SK-N-SH (cell line): Measurements from ENCODE around the gene RGS7. TPM values are rescaled to one million over a fixed set of nuclear protein-coding genes. Genes with fewer than 3 reads are reported as not detected.

Experiments
- CTCF ChIA-PET: fragments of 300-600, 350-600 bp; formaldehyde crosslinking; extraction: SDS; loops from one replicate; lab custom pipeline; 2021; lab: Yijun Ruan, JAX
- POLR2A ChIA-PET: fragments of 350-600 bp; sonication (Branson Sonifier 250); formaldehyde crosslinking; extraction: SDS; loops from one replicate; lab custom pipeline; 2020; ENCODE audit warnings: antibody characterized with exemption, inconsistent platforms; lab: Yijun Ruan, JAX
- DNase-seq: peaks from one replicate; pipeline ENCODE4 v3.0.0; 2012
- H2AFZ ChIP-seq: fragments of 200-600 bp; sonication (generic); 2 replicates; pipeline ENCODE4 v1.8.1; 2016; ENCODE audit warnings: antibody characterized with exemption, mild to moderate bottlenecking, low read depth
- H3F3A ChIP-seq: fragments of 200-600 bp; sonication (generic); replicated peaks from 2 replicates; pipeline ENCODE3; 2016; ENCODE audit warnings: antibody characterized with exemption, mild to moderate bottlenecking; ENCODE audit not compliant: insufficient read depth
- H3K27ac ChIP-seq, 2 experiments: fragments of 200-500 bp in 1 of 2; fragments of 200-600 bp in 1 of 2; sonication (Bioruptor generic) in 1 of 2; sonication (generic), shearing (Covaris generic) in 1 of 2; 2 replicates each; pipeline versions ENCODE4 v1.5.1 to v1.6.1; 2014 to 2016; ENCODE audit warnings: low read depth in 2 of 2, inconsistent platforms in 1 of 2, low read length in 1 of 2, mild to moderate bottlenecking in 1 of 2, mixed read lengths in 1 of 2
- H3K27me3 ChIP-seq: fragments of 200-600 bp; sonication (generic), shearing (Covaris generic); 2 replicates; pipeline ENCODE4 v1.6.1; 2016; ENCODE audit warnings: mixed run types; ENCODE audit not compliant: insufficient read depth
- H3K36me3 ChIP-seq, 2 experiments: fragments of 200-500 bp in 1 of 2; fragments of 200-600 bp in 1 of 2; sonication (Bioruptor generic) in 1 of 2; sonication (generic) in 1 of 2; replicated peaks in 1 of 2; 2 replicates each; pipeline versions ENCODE3 to v1.5.1; 2014 to 2016; ENCODE audit warnings: low read length in 1 of 2, mild to moderate bottlenecking in 1 of 2; ENCODE audit not compliant: insufficient read depth in 2 of 2, control insufficient read depth in 1 of 2
- H3K4me1 ChIP-seq, 2 experiments: fragments of 200-500 bp in 1 of 2; fragments of 200-600 bp in 1 of 2; sonication (Bioruptor generic) in 1 of 2; sonication (generic), shearing (Covaris generic) in 1 of 2; 2 replicates each; pipeline versions ENCODE4 v1.5.1 to v1.6.1; 2014 to 2016; ENCODE audit warnings: low read depth in 1 of 2, low read length in 1 of 2, mixed run types in 1 of 2; ENCODE audit not compliant: insufficient read depth in 2 of 2, control insufficient read depth in 1 of 2
- H3K4me2 ChIP-seq: fragments of 200-600 bp; sonication (generic), shearing (Covaris generic); 2 replicates; pipeline ENCODE4 v1.6.1; 2017; ENCODE audit warnings: mixed run types
- H3K4me3 ChIP-seq, 2 experiments: fragments of 200-500 bp in 1 of 2; fragments of 200-600 bp in 1 of 2; sonication (Bioruptor generic) in 1 of 2; sonication (generic), shearing (Covaris generic) in 1 of 2; 2 replicates each; pipeline versions ENCODE4 v1.5.1 to v1.8.1; 2014 to 2016; ENCODE audit warnings: low read depth in 2 of 2, inconsistent platforms in 1 of 2, low read length in 1 of 2, mild to moderate bottlenecking in 1 of 2, mixed read lengths in 1 of 2, moderate library complexity in 1 of 2
- H3K79me2 ChIP-seq: fragments of 200-600 bp; sonication (generic); 2 replicates; pipeline ENCODE4 v1.8.1; 2017; ENCODE audit warnings: mild to moderate bottlenecking; ENCODE audit not compliant: insufficient read depth
- H3K9ac ChIP-seq: fragments of 200-600 bp; sonication (generic); 2 replicates; pipeline ENCODE4 v1.6.1; 2017; ENCODE audit warnings: mixed run types
- H3K9me2 ChIP-seq: fragments of 200-600 bp; sonication (generic); 2 replicates; pipeline ENCODE4 v1.6.1; 2017; ENCODE audit warnings: mixed run types
- H3K9me3 ChIP-seq: fragments of 200-600 bp; sonication (generic); 2 replicates; pipeline ENCODE4 v1.6.1; 2017; ENCODE audit warnings: mixed run types, mild to moderate bottlenecking, moderate library complexity
- H4K20me1 ChIP-seq: fragments of 200-600 bp; sonication (generic); 2 replicates; pipeline ENCODE4 v1.6.1; 2017; ENCODE audit warnings: mild to moderate bottlenecking, mixed run types; ENCODE audit not compliant: insufficient read depth
- CTCF ChIP-seq: fragments of 200-600 bp; sonication (generic); IDR thresholded peaks from 2 replicates; pipeline ENCODE4 v1.6.1; 2017; ENCODE audit warnings: antibody characterized with exemption, mild to moderate bottlenecking, moderate library complexity
- ELF1 ChIP-seq: IDR thresholded peaks from 2 replicates; pipeline ENCODE4 v1.4.0; 2012
- EZH2phosphoT487 ChIP-seq: fragments of 200-600 bp; sonication (generic); IDR thresholded peaks from 2 replicates; pipeline ENCODE4 v1.6.1; 2017; ENCODE audit warnings: low read depth, mixed run types, mild to moderate bottlenecking, antibody characterized with exemption, moderate library complexity, borderline replicate concordance
- FOXJ3 ChIP-seq: sonication (generic); formaldehyde crosslinking; IDR thresholded peaks from 2 replicates; pipeline ENCODE4 v1.5.1; 2020; ENCODE audit warnings: mild to moderate bottlenecking, missing genetic modification reagents
- FOXM1 ChIP-seq: IDR thresholded peaks from 2 replicates; pipeline ENCODE4 v1.4.0; 2012; ENCODE audit warnings: low read depth, mild to moderate bottlenecking
- GABPA ChIP-seq: IDR thresholded peaks from 2 replicates; pipeline ENCODE4 v1.4.0; 2012; ENCODE audit warnings: low read depth, mild to moderate bottlenecking
- IRF3 ChIP-seq: fragments of 150-350 bp; IDR thresholded peaks from 2 replicates; pipeline ENCODE4 v1.6.1; 2016; ENCODE audit warnings: mild to moderate bottlenecking, low read depth, low read length
- JUND ChIP-seq: IDR thresholded peaks from 2 replicates; pipeline ENCODE4 v1.4.0; 2012
- NFIC ChIP-seq: IDR thresholded peaks from 2 replicates; pipeline ENCODE4 v1.4.0; 2012; ENCODE audit warnings: borderline replicate concordance
- NRF1 ChIP-seq: IDR thresholded peaks from 2 replicates; pipeline ENCODE4 v1.6.1; 2012; ENCODE audit warnings: low read depth, mild to moderate bottlenecking, low read length
- POLR2AphosphoS5 ChIP-seq: IDR thresholded peaks from 2 replicates; pipeline ENCODE4 v1.6.1; 2012; ENCODE audit warnings: low read depth, low read length
- RAD21 ChIP-seq: IDR thresholded peaks from 2 replicates; pipeline ENCODE4 v1.6.1; 2012; ENCODE audit warnings: mild to moderate bottlenecking, low read length
- RFX5 ChIP-seq: IDR thresholded peaks from 2 replicates; pipeline ENCODE4 v1.6.1; 2012; ENCODE audit warnings: mild to moderate bottlenecking, improper control_type of control experiment, low read length
- RXRA ChIP-seq: IDR thresholded peaks from 2 replicates; pipeline ENCODE4 v1.4.0; 2012; ENCODE audit warnings: low read depth, mild to moderate bottlenecking, borderline replicate concordance
- SIN3A ChIP-seq: IDR thresholded peaks from 2 replicates; pipeline ENCODE4 v1.6.1; 2012; ENCODE audit warnings: low read depth, mild to moderate bottlenecking, low read length, moderate library complexity, borderline replicate concordance
- WGBS: methylation state at CpG from one replicate; pipeline ENCODE4 v1.1.6; 2017; ENCODE audit warnings: low lambda C conversion rate; 5-methylcytosine and 5-hydroxymethylcytosine counted together
- polyA plus RNA-seq, 3 experiments: library from polyadenylated mRNA; depleted of rRNA; stranded (reverse); fragments of >200 nt; gene quantifications; 2 replicates each; pipeline ENCODE4 v1.2.3, GENCODE V29; 2012
- TF ChIP-seq, protein P1 (sequence below): IDR thresholded peaks from 2 replicates; pipeline ENCODE4 v1.4.0; 2012; ENCODE audit warnings: low read depth, borderline replicate concordance
- TF ChIP-seq, protein P2 (sequence below): IDR thresholded peaks from 2 replicates; pipeline ENCODE4 v1.6.1; 2012; ENCODE audit warnings: mild to moderate bottlenecking, low read depth, low read length, moderate library complexity

The RGS7 gene
- polyA plus RNA-seq, 1 of the 3 experiments (the other 2 are of a cell fraction): 0.36 TPM

DNA sequence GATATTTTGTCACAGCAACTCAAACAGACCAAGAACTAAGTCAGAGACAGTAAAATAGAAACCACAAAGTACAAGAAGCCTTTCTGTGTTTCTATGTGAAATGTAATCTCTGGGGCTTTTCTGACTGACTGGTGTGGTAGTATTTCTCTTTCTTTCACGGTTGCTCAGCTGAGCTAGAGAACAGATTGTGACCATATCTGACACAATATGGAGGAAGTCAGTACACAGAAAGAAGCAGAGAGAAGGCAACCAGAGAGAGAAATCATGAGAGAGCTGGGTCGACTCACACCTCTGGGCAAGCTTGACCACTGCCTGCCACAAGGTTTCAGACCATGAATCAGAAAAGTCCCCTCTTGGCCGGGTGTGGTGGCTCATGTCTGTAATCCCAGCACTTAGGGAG, 536.2 kb downstream of the RGS7 start:
- Histone ChIP-seq H3K9me3 (no peaks in the 10 kb centered on the region), H3K4me1 (no peaks in the 10 kb centered on the region; a peak in 1 of 4 replicates), H3K36me3 (no peaks in the 10 kb centered on the region), H2AFZ (no peak overlapping the region), H4K20me1 (no peaks in the 10 kb centered on the region), H3F3A (no peaks in the 10 kb centered on the region), H3K9me2 (no peaks in the 10 kb centered on the region), H3K4me2 (no peak overlapping the region), H3K27ac (no peak overlapping the region), H3K27me3 (no peaks in the 10 kb centered on the region), H3K9ac (no peak overlapping the region), H3K79me2 (no peaks in the 10 kb centered on the region), H3K4me3 (no peak overlapping the region)
- no peak for DNase-seq
- CTCF ChIA-PET: no interaction called here
- POLR2A ChIA-PET: no interaction called here
- 0% methylated on average over 2 of the region's 3 CpGs for WGBS
- TF ChIP-seq GABPA: no peak
- no peak for TF ChIP-seq RFX5
- TF ChIP-seq, protein P1, sequence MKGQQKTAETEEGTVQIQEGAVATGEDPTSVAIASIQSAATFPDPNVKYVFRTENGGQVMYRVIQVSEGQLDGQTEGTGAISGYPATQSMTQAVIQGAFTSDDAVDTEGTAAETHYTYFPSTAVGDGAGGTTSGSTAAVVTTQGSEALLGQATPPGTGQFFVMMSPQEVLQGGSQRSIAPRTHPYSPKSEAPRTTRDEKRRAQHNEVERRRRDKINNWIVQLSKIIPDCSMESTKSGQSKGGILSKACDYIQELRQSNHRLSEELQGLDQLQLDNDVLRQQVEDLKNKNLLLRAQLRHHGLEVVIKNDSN: no peak
- no peak for TF ChIP-seq EZH2phosphoT487
- TF ChIP-seq NFIC: no peak
- no peak for TF ChIP-seq JUND
- no peak for TF ChIP-seq RAD21
- no peak for TF ChIP-seq SIN3A
- no peak for TF ChIP-seq POLR2AphosphoS5
- TF ChIP-seq IRF3: no peak
- TF ChIP-seq ELF1: no peak
- TF ChIP-seq FOXM1: no peak
- no peak for TF ChIP-seq FOXJ3 (CRISPR knock-in tag)
- no peak for TF ChIP-seq CTCF
- no peak for TF ChIP-seq NRF1
- no peak for TF ChIP-seq RXRA
- TF ChIP-seq, protein P2, sequence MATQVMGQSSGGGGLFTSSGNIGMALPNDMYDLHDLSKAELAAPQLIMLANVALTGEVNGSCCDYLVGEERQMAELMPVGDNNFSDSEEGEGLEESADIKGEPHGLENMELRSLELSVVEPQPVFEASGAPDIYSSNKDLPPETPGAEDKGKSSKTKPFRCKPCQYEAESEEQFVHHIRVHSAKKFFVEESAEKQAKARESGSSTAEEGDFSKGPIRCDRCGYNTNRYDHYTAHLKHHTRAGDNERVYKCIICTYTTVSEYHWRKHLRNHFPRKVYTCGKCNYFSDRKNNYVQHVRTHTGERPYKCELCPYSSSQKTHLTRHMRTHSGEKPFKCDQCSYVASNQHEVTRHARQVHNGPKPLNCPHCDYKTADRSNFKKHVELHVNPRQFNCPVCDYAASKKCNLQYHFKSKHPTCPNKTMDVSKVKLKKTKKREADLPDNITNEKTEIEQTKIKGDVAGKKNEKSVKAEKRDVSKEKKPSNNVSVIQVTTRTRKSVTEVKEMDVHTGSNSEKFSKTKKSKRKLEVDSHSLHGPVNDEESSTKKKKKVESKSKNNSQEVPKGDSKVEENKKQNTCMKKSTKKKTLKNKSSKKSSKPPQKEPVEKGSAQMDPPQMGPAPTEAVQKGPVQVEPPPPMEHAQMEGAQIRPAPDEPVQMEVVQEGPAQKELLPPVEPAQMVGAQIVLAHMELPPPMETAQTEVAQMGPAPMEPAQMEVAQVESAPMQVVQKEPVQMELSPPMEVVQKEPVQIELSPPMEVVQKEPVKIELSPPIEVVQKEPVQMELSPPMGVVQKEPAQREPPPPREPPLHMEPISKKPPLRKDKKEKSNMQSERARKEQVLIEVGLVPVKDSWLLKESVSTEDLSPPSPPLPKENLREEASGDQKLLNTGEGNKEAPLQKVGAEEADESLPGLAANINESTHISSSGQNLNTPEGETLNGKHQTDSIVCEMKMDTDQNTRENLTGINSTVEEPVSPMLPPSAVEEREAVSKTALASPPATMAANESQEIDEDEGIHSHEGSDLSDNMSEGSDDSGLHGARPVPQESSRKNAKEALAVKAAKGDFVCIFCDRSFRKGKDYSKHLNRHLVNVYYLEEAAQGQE: no peak
